Activated CD4-positive, alpha-beta T cell treated with anti-CD3 and anti-CD28 coated beads, Interleukin-2, amount 10 ng/mL, durations not matched to agents 24 days and 14 days (primary cell): ENCODE results near the gene DDX27. TPM values are rescaled to one million over a fixed set of nuclear protein-coding genes. Genes with fewer than 3 reads are reported as not detected.
"Not testable (repeated sequence)": the region's sequence is repeated elsewhere in the genome, so short reads cannot be mapped to it uniquely, and the experiment has no call there.

Experiments used
- DNase-seq: peaks from one replicate; pipeline ENCODE4 v3.0.0; 2022
- H3K27ac Mint-ChIP-seq: one replicate; pipeline ENCODE4 v1.8.0; 2022; ENCODE audit warnings: mild to moderate bottlenecking, mixed read lengths
- H3K27me3 Mint-ChIP-seq: one replicate; pipeline ENCODE4 v1.8.0; 2022; ENCODE audit warnings: mixed read lengths
- H3K36me3 Mint-ChIP-seq: one replicate; pipeline ENCODE4 v1.8.0; 2022; ENCODE audit warnings: low read depth, mild to moderate bottlenecking, mixed read lengths
- H3K4me1 Mint-ChIP-seq: one replicate; pipeline ENCODE4 v1.8.0; 2021; ENCODE audit warnings: mixed read lengths
- H3K4me3 Mint-ChIP-seq: one replicate; pipeline ENCODE4 v1.8.0; 2022; ENCODE audit warnings: mild to moderate bottlenecking, moderate library complexity, mixed read lengths
- H3K9me3 Mint-ChIP-seq: one replicate; pipeline ENCODE4 v1.8.0; 2021; ENCODE audit warnings: mixed read lengths
- intact Hi-C: fragments of 100-400 bp; cut with micrococcal nuclease; formaldehyde crosslinking; loops from one replicate; pipeline ENCODE4 v1.15.1; 2023
- total RNA-seq: library from RNA; stranded (reverse); gene quantifications from 2 replicates; pipeline ENCODE4 v1.2.3, GENCODE V29; 2022

DDX27 gene
- total RNA-seq, 1 donor from 2014 or later: 56.5 TPM

DNA sequence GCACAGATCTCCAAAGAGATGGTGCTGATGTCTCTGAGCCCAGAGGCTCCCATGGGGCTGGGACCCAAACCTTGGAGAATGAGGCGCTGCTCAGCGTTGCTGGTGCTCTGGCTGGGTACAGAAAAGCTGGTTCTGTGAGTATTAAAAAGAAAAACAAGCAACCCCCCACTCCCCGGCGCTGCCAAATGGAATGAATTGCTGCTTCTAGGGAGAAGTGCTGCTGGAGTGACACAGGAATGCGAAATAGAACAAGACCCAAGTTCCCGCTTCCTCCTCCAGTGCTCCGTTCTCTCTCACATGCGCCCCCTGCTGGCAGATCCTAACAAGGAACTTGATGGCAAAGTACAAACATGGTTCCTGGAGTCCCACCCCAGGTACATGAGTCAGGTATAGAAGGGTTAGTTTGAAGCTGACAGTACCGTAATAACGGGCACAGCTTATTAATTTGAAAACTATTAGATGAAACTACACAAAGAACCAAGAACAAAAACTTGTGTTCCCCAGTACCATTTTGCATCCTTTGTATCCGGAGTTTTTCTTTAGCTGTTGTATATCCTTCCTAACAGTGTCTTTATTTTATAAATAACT, 2.1 kb upstream of the DDX27 start:
- peaks cover 18% of the 10 kb centered on the region for H3K4me1 Mint-ChIP-seq
- H3K9me3 Mint-ChIP-seq: no peaks in the 10 kb centered on the region
- peaks cover 4% of the 10 kb centered on the region for H3K27me3 Mint-ChIP-seq
- H3K4me3 Mint-ChIP-seq: peak overlapping the region; percentile 60
- H3K27ac Mint-ChIP-seq: peak overlapping the region; percentile 5
- DNase-seq: peak; percentile 97
- H3K36me3 Mint-ChIP-seq: peaks cover 19% of the 10 kb centered on the region
- intact Hi-C loops: loop anchor here (1.0 to 10.0 kb wide), 2 partner anchors 52 to 84 kb away; no protein-coding TSS in a partner anchor

DNA sequence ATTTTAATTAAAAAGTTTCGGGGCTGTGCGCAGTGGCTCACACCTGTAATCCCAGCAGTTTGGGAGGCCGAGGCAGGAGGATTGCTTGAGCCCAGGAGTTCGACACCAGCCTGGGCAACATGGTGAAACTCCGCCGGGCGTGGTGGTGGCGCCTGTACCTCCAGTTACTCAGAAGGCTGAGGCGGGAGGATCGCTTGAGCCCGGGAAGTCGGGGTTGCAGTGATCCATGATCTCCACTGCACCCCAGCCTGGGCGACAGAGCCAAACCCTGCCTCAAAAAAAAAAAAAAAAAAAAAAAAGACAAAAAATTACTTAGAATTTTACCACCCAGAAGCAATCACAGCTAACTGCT, 501 bp upstream of the DDX27 start:
- DNase-seq: peak; percentile 74
- not testable (repeated sequence) for H3K9me3 Mint-ChIP-seq, H3K27me3 Mint-ChIP-seq
- intact Hi-C loops: loop anchor here (1.0 to 10.0 kb wide), 4 partner anchors 31 to 172 kb away; partner anchors contain the start of gene CSE1L
- Mint-ChIP-seq H3K36me3 (peaks cover 27% of the 10 kb centered on the region), H3K27ac (peak overlapping the region; percentile 97), H3K4me3 (peak overlapping the region; percentile 94), H3K4me1 (peaks cover 18% of the 10 kb centered on the region)

DNA sequence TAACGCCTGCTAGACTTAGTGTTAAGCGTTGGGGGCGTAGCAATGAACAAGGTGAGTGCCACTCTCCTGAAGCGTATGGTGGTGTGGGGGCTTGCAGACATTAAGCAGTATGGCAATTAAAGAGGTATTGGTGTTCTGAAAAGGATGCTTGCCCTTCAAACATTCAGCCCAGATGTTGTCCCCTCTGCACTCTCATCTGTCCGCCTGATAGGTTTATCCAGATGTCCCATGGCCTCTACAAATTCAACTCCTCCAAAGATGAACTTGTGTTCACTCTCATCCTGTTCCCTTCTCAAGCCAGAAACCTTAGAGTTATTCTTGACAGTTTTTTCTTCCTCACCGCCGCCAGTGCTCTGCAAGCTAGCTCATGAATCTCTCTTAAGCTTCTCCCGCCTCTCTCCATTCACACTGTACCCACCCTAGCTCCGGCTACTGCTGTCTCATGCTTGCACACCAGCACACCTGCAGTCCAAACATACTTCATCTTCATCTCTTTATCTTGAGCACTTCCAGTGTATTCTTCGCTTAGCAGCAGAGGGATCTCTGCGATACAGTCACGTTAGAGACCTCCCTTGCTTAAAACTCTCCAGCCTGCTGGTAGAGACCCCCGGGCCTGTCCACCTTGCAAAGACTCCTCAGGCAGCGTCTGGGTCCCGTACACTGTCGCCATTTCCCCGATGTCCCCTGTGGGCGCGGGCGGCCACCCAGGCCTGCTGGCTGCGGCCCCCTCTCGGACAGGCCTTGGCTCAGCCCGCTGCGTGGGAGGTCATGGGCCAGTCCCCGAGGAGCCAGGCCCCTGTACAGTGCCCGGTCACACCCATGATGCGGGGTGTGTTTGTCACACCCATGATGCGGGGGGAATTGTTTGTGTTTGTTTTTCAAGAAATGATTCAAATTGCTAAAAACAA, 962 bp downstream of the DDX27 start:
- Mint-ChIP-seq H3K36me3 (peaks cover 38% of the 10 kb centered on the region), H3K4me3 (peak overlapping the region; percentile 94), H3K4me1 (peaks cover 18% of the 10 kb centered on the region), H3K9me3 (no peaks in the 10 kb centered on the region), H3K27me3 (peaks cover 3% of the 10 kb centered on the region), H3K27ac (peak overlapping the region; percentile 97)
- DNase-seq: peak; percentile 63
- intact Hi-C loops: loop anchor here (1.0 to 10.0 kb wide), 4 partner anchors 33 to 174 kb away; partner anchors contain the start of gene CSE1L

DNA sequence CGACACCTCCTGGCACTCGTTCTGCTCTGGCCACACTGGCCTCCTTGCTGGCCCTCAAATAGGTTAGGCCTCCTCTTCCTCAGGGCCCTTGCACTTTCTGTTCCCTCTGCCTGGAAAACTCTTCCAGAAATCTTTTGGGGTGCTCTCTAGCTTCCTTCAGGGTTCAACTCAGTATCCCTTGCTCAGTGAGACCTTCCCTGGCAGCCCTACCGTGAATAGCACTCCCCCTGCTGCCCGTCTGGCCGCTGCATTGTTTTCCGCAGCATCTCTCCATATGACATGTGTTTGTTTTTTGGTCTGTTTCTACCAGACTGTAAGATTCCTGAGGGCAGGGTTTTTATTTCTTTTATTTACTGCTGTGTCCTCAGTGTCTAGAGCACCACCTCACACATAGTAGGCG, 6.7 kb downstream of the DDX27 start:
- intact Hi-C loops: no loop called here
- peaks cover 5% of the 10 kb centered on the region for H3K4me1 Mint-ChIP-seq
- no peak overlapping the region for H3K27ac Mint-ChIP-seq

DNA sequence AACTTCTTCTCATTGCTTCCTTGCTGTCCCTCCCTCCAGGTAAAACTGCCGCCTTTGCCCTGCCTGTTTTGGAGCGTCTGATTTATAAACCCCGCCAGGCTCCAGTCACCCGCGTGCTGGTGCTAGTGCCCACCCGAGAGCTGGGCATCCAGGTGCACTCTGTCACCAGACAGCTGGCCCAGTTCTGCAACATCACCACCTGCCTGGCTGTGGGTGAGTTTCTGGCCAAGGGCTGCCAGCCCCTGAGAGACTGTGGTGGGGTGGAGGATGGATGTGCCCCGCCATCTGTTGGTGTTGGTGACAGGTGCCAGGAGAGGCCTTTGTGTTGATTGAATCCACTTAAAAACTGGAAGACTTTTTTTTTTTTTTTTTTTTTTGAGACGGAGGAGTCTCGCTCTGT, 9.5 kb downstream of the DDX27 start:
- Mint-ChIP-seq H3K4me1 (peaks cover 5% of the 10 kb centered on the region), H3K36me3 (peaks cover 66% of the 10 kb centered on the region), H3K27ac (no peak overlapping the region), H3K9me3 (no peaks in the 10 kb centered on the region), H3K4me3 (no peak overlapping the region), H3K27me3 (no peaks in the 10 kb centered on the region)
- intact Hi-C loops: no loop called here
- DNase-seq: no peak

More for the DNA sequence above, 6.7 kb downstream of the DDX27 start:
- no peaks in the 10 kb centered on the region for H3K9me3 Mint-ChIP-seq
- peaks cover 71% of the 10 kb centered on the region for H3K36me3 Mint-ChIP-seq
- no peak for DNase-seq
- H3K4me3 Mint-ChIP-seq: no peak overlapping the region
- no peaks in the 10 kb centered on the region for H3K27me3 Mint-ChIP-seq

DNA sequence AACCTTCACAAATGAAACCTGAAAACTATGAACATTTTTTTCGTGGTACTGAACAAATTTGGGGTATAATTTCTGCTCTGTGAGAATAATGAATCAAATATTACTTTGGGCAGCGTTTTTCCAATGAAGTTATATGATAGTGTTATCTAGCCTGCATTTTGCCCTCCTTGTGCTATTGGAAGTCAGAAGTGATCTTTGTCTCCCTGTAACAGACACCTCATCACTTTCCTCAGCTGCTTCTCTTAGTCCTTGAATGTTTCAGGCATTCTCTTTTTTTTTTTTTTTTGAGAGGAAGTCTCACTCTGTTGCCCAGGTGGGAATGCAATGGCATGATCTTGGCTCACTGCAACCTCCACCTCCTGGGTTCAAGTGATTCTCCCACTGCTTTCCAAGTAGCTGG, 10.2 kb downstream of the DDX27 start:
- peaks cover 5% of the 10 kb centered on the region for H3K4me1 Mint-ChIP-seq
- peaks cover 67% of the 10 kb centered on the region for H3K36me3 Mint-ChIP-seq
- H3K27me3 Mint-ChIP-seq: no peaks in the 10 kb centered on the region
- DNase-seq: no peak
- intact Hi-C loops: no loop called here
- no peaks in the 10 kb centered on the region for H3K9me3 Mint-ChIP-seq
- H3K4me3 Mint-ChIP-seq: no peak overlapping the region
- H3K27ac Mint-ChIP-seq: no peak overlapping the region

DNA sequence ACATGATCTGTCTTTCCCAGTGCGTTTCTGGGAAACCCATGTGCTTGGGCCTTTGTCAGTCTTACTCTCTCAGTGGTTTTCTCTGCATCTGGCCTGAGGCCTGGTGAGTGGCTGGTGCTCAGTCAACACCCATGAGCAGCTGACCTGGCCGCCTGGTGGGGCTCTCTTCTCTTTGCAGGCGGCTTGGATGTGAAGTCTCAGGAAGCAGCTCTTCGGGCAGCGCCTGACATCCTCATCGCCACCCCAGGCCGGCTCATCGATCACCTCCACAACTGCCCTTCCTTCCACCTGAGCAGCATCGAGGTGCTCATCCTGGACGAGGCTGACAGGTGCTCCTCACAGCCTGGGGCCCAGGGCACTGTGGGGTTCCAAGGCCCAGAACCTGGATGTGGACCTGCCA, 10.8 kb downstream of the DDX27 start:
- Mint-ChIP-seq H3K27me3 (no peaks in the 10 kb centered on the region), H3K27ac (no peak overlapping the region)
- intact Hi-C loops: no loop called here

DNA sequence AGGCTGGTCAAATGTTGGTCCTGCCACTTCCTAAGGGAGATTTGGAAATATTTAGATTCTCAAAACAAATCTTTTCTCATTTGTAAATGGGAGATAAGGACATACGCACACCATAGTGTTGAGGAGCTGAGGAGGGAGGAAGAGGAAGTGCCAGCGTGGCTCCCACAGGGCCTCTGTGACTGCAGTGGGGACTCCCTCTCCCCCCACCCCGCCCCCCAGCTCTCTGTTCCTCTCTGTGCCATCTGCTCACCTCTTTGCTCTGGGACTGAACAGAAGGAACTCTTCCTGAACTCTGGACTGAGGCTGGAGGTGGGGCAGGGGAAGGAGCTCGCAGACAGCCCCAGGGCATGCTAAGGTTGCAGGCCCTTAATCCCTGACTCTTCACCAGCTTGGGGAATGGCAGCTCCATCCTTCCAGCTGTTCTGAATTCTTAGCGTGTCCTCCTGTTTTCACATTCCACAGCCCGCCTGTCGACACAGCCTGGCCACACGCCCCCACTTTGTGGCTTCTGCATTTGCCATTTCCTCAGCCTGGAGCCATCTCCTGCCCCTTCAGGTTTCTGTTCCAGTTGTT, 11.4 kb downstream of the DDX27 start:
- peaks cover 67% of the 10 kb centered on the region for H3K36me3 Mint-ChIP-seq
- H3K4me1 Mint-ChIP-seq: peaks cover 5% of the 10 kb centered on the region
- no peaks in the 10 kb centered on the region for H3K9me3 Mint-ChIP-seq
- no peak overlapping the region for H3K4me3 Mint-ChIP-seq
- DNase-seq: no peak
- intact Hi-C loops: no loop called here
- H3K27me3 Mint-ChIP-seq: no peaks in the 10 kb centered on the region
- H3K27ac Mint-ChIP-seq: peak overlapping the region; percentile 42

More for the DNA sequence above, 10.8 kb downstream of the DDX27 start:
- H3K4me1 Mint-ChIP-seq: peaks cover 5% of the 10 kb centered on the region
- no peak for DNase-seq
- peaks cover 68% of the 10 kb centered on the region for H3K36me3 Mint-ChIP-seq
- no peak overlapping the region for H3K4me3 Mint-ChIP-seq
- H3K9me3 Mint-ChIP-seq: no peaks in the 10 kb centered on the region

DNA sequence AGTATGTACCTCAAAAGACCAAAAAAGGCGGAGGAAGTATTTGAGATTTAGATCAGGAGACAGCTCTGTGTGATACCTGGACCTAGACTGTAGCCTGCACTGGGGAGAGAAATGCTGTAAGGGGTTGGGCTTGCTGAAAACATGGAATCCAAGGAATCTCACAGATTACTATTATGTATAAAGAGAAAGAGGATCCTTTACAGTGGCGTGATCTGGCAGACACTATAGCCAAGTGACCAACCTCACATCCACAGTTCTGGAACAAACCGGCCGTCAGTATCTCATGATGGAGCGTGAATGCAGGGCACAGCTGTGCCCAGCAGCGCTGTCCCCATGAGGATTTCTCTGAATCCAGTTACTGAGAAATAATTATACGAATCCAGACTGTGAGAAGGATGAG, 12.3 kb downstream of the DDX27 start:
- intact Hi-C loops: no loop called here
- Mint-ChIP-seq H3K9me3 (no peaks in the 10 kb centered on the region), H3K27ac (peak overlapping the region; percentile 42), H3K4me1 (peaks cover 5% of the 10 kb centered on the region), H3K36me3 (peaks cover 65% of the 10 kb centered on the region), H3K27me3 (no peaks in the 10 kb centered on the region), H3K4me3 (no peak overlapping the region)
- no peak for DNase-seq

DNA sequence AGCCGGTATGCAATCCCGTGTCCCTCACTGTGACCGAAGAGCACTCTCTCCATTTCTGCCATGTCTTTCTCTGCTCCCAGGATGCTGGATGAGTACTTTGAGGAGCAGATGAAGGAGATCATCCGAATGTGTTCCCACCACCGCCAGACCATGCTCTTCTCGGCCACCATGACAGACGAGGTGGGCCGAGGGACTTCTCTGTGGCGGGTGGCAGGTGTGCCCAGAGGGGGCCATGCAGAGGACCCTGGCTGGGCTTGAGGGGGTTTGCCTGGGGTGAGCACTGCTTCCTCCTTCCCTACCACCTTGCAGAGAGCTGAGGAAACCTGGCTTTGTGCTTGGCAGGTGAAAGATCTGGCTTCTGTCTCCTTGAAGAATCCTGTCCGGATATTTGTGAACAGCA, 14.0 kb downstream of the DDX27 start:
- no peak overlapping the region for H3K27ac Mint-ChIP-seq
- H3K27me3 Mint-ChIP-seq: no peaks in the 10 kb centered on the region
- H3K9me3 Mint-ChIP-seq: no peaks in the 10 kb centered on the region
- intact Hi-C loops: no loop called here
- no peak for DNase-seq
- peaks cover 5% of the 10 kb centered on the region for H3K4me1 Mint-ChIP-seq
- no peak overlapping the region for H3K4me3 Mint-ChIP-seq
- H3K36me3 Mint-ChIP-seq: peaks cover 62% of the 10 kb centered on the region

DNA sequence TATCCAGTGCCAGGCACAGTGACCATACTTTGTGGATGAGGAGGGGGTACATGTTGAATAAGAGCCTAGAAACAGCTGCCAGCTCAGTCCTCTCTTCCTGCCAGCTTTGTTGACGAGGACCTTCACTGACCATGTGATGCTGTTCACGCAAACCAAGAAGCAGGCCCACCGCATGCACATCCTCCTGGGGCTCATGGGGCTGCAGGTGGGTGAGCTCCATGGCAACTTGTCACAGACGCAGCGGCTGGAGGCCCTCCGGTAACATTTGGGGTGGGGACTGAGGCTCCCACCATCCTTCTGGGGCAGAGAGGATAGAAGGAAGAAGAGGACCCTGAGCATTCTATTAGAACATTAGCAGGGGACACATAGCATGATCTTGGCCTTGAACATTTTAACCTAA, 15.6 kb downstream of the DDX27 start:
- no peak for DNase-seq
- Mint-ChIP-seq H3K36me3 (peaks cover 63% of the 10 kb centered on the region), H3K4me1 (peaks cover 5% of the 10 kb centered on the region)

DNA sequence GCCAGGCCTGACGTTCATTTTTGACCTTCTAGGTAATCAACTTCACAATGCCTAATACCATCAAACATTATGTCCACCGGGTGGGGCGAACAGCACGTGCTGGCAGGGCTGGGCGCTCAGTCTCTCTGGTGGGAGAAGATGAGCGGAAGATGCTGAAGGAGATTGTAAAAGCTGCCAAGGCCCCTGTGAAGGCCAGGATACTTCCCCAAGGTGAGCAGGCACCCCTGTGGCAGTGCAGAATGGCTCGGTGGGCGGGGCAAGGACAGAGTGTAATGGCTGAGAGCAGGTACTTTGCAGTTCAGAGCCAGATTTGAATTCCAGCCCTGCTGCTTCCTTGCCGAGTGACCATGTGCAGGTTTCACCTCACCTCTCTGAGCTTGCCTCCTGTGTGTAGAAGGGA, 17.1 kb downstream of the DDX27 start:
- Mint-ChIP-seq H3K36me3 (peaks cover 60% of the 10 kb centered on the region), H3K27ac (no peak overlapping the region), H3K4me1 (no peaks in the 10 kb centered on the region), H3K9me3 (no peaks in the 10 kb centered on the region), H3K4me3 (no peak overlapping the region), H3K27me3 (no peaks in the 10 kb centered on the region)
- DNase-seq: no peak
- intact Hi-C loops: no loop called here

More for the DNA sequence above, 15.6 kb downstream of the DDX27 start:
- Mint-ChIP-seq H3K27ac (no peak overlapping the region), H3K4me3 (no peak overlapping the region), H3K27me3 (no peaks in the 10 kb centered on the region), H3K9me3 (no peaks in the 10 kb centered on the region)
- intact Hi-C loops: no loop called here

DNA sequence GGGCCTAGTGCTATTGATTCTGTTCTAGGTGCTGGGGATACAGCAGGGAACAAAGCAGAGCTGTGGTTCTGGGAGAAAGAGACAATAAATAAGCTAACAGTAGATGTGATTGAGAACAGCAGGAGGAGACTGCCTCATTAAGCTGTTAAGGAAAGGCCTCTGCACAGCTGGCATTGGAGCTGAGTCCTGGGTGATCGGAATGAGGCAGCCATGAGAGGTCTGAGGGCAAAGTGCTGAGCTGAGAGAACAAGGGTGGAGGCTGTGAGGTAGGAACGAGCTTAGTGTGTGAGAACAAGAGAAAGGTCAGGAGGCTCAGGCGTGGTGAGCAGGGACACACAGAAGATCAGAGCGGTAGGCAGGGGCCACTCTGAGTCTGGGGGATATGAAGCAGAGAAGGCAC, 18.3 kb downstream of the DDX27 start:
- no peak overlapping the region for H3K27ac Mint-ChIP-seq
- no peaks in the 10 kb centered on the region for H3K4me1 Mint-ChIP-seq
- intact Hi-C loops: no loop called here
- peaks cover 65% of the 10 kb centered on the region for H3K36me3 Mint-ChIP-seq
- H3K27me3 Mint-ChIP-seq: no peaks in the 10 kb centered on the region
- no peak for DNase-seq
- no peak overlapping the region for H3K4me3 Mint-ChIP-seq
- H3K9me3 Mint-ChIP-seq: no peaks in the 10 kb centered on the region
